MM.1S (cell line): Measurements from ENCODE around the gene CLCA1.

Source experiments
- DNase-seq: peaks from one replicate; pipeline ENCODE4 v3.0.0-alpha.2; 2015
- H2AFZ ChIP-seq: fragments of 300-600 bp; sonication (generic); 2 replicates; pipeline ENCODE4 v1.6.0; 2016; ENCODE audit warnings: antibody characterized with exemption, low read length
- H3F3A ChIP-seq: fragments of 300-600 bp; sonication (generic); 2 replicates; pipeline ENCODE4 v1.6.1; 2016; ENCODE audit warnings: mild to moderate bottlenecking, antibody characterized with exemption, low read length, moderate library complexity, mixed read lengths; ENCODE audit not compliant: insufficient read depth
- H3K27ac ChIP-seq: fragments of 300-600 bp; sonication (generic); 2 replicates; pipeline ENCODE4 v1.5.1; 2016; ENCODE audit warnings: mild to moderate bottlenecking, low read length
- H3K27me3 ChIP-seq: fragments of 300-600 bp; sonication (generic); replicated peaks from 2 replicates; pipeline ENCODE4 v1.6.0; 2016; ENCODE audit warnings: low read length; ENCODE audit not compliant: insufficient read depth
- H3K36me3 ChIP-seq: fragments of 300-600 bp; sonication (generic); replicated peaks from 2 replicates; pipeline ENCODE4 v1.6.1; 2016; ENCODE audit warnings: mild to moderate bottlenecking, low read length, mixed read lengths; ENCODE audit not compliant: insufficient read depth
- H3K4me1 ChIP-seq: fragments of 300-600 bp; sonication (generic); 2 replicates; pipeline ENCODE4 v1.6.1; 2016; ENCODE audit warnings: low read length, mixed read lengths
- H3K4me2 ChIP-seq: fragments of 300-600 bp; sonication (generic); 2 replicates; pipeline ENCODE4 v1.6.0; 2016; ENCODE audit warnings: low read depth, low read length
- H3K4me3 ChIP-seq: fragments of 300-600 bp; sonication (generic); 2 replicates; pipeline ENCODE4 v1.5.1; 2016; ENCODE audit warnings: low read length, mixed read lengths
- H3K79me2 ChIP-seq: fragments of 300-600 bp; sonication (generic); 2 replicates; pipeline ENCODE4 v1.6.1; 2016; ENCODE audit warnings: mixed run types, low read length, mixed read lengths
- H3K9ac ChIP-seq: fragments of 300-600 bp; sonication (generic); 2 replicates; pipeline ENCODE4 v1.6.1; 2016; ENCODE audit warnings: low read length, mixed read lengths
- H3K9me2 ChIP-seq: fragments of 300-600 bp; sonication (generic); replicated peaks from 2 replicates; pipeline ENCODE4 v1.6.1; 2016; ENCODE audit warnings: mild to moderate bottlenecking, low read length, mixed read lengths; ENCODE audit not compliant: insufficient read depth
- H3K9me3 ChIP-seq: fragments of 300-600 bp; sonication (generic); replicated peaks from 2 replicates; pipeline ENCODE4 v1.6.1; 2016; ENCODE audit warnings: mild to moderate bottlenecking, low read length, mixed read lengths; ENCODE audit not compliant: insufficient read depth
- H4K20me1 ChIP-seq: fragments of 300-600 bp; sonication (generic); 2 replicates; pipeline ENCODE4 v1.6.1; 2016; ENCODE audit warnings: mild to moderate bottlenecking, low read length, moderate library complexity, mixed read lengths; ENCODE audit not compliant: insufficient read depth
- EZH2 ChIP-seq: fragments of 300-600 bp; sonication (generic); optimal IDR thresholded peaks from 2 replicates; pipeline ENCODE3; 2017; ENCODE audit warnings: low read depth, mild to moderate bottlenecking, antibody characterized with exemption, low read length, mixed read lengths
- EZH2phosphoT487 ChIP-seq: fragments of 300-600 bp; sonication (generic); IDR thresholded peaks from 2 replicates; pipeline ENCODE4 v1.6.1; 2018; ENCODE audit warnings: antibody characterized with exemption, low read length
- TF ChIP-seq, protein P1 (sequence below): fragments of 300-600 bp; sonication (generic); IDR thresholded peaks from 2 replicates; pipeline ENCODE4 v1.5.1; 2016; ENCODE audit warnings: antibody characterized with exemption, low read length, mixed read lengths

Gene CLCA1

DNA sequence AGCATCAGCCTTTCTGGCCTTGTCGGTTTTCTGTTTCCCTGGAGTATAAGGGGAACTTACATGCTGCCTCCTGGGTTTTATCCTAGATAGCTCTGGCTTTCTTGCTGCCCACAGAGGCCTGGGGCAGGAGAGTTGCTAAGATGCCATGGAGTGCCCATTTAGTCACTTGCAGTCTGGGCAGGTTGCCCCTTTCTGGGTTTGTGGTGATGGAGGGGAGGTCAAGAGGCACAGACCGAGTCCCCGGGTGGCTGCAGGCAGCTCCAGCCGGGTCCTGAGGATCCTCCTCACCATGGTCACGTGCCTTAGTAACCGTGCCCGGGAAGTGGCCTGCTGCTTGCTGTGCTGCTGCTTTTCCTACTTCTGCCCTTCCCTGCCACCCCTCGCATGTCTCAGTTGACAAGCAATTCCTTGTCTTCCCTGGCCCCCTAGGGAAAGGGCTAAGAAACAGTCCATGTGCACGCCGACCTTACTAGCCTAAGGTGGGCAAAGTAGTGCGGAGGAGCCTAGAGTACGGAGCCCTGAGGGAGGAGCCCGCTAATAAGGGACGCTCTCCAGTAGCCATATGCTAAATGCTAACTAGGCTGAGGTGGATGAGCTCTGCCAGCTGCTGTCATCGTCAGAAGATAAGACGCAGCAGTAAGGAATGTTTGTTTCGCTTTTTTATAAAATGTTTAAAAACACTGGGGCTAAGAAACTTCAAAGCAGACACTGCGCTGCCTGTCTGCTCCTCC lies 34.8 kb downstream of the CLCA1 start:
- Histone ChIP-seq H3K4me2 (peak overlapping the region; percentile 66), H3F3A (peaks cover 3% of the 10 kb centered on the region; the same call in 1 of the 2 replicates), H3K27ac (peak overlapping the region; percentile 53; the same call in 1 of the 2 replicates), H3K27me3 (peaks cover 6% of the 10 kb centered on the region; the same call in 1 of the 2 replicates), H3K36me3 (no peaks in the 10 kb centered on the region), H3K9me2 (no peaks in the 10 kb centered on the region), H3K4me1 (no peaks in the 10 kb centered on the region), H3K9me3 (no peaks in the 10 kb centered on the region), H4K20me1 (no peaks in the 10 kb centered on the region), H3K4me3 (peak overlapping the region; percentile 61), H2AFZ (peak overlapping the region; percentile 32), H3K79me2 (no peaks in the 10 kb centered on the region), H3K9ac (peak overlapping the region; percentile 39)
- no peak for DNase-seq
- TF ChIP-seq EZH2phosphoT487 (no peak), EZH2 (no peak)
- TF ChIP-seq, protein P1, sequence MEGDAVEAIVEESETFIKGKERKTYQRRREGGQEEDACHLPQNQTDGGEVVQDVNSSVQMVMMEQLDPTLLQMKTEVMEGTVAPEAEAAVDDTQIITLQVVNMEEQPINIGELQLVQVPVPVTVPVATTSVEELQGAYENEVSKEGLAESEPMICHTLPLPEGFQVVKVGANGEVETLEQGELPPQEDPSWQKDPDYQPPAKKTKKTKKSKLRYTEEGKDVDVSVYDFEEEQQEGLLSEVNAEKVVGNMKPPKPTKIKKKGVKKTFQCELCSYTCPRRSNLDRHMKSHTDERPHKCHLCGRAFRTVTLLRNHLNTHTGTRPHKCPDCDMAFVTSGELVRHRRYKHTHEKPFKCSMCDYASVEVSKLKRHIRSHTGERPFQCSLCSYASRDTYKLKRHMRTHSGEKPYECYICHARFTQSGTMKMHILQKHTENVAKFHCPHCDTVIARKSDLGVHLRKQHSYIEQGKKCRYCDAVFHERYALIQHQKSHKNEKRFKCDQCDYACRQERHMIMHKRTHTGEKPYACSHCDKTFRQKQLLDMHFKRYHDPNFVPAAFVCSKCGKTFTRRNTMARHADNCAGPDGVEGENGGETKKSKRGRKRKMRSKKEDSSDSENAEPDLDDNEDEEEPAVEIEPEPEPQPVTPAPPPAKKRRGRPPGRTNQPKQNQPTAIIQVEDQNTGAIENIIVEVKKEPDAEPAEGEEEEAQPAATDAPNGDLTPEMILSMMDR: no peak

DNA sequence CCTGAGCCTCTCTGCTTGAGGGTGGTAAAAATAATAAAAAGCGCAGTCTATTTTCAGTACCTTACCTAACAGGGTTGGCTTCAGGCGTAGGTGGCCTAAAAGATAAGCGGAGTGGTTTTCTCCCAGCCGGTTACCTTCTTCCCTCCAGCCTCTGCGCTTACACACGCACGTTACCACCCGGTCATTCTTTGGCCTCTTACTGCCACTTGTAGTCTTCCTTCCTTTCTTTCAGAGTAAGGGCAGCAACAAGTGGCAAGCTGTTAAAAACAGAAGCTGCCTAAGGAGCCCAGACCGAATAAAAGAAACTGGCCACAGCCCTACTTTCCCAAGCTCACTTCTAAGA lies 35.4 kb downstream of the CLCA1 start:
- TF ChIP-seq EZH2phosphoT487: no peak
- no peak for TF ChIP-seq EZH2
- TF ChIP-seq, protein P1: no peak
- DNase-seq: peak; percentile 42
- H3K9me2 ChIP-seq: no peaks in the 10 kb centered on the region
- H3K9me3 ChIP-seq: no peaks in the 10 kb centered on the region
- H3K4me3 ChIP-seq: peak overlapping the region; percentile 61; the same call in 1 of the 2 replicates
- H3K27ac ChIP-seq: peak overlapping the region; percentile 53; the same call in 1 of the 2 replicates
- H2AFZ ChIP-seq: peak overlapping the region; percentile 32
- H3K4me2 ChIP-seq: peak overlapping the region; percentile 66; the same call in 1 of the 2 replicates
- peak overlapping the region; percentile 39; the same call in 1 of the 2 replicates for H3K9ac ChIP-seq
- 0 out of 2 replicates have a peak, but pooled peaks cover under 1% of the 10 kb centered on the region for H3K27me3 ChIP-seq
- no peaks in the 10 kb centered on the region for H4K20me1 ChIP-seq
- no peaks in the 10 kb centered on the region for H3K36me3 ChIP-seq
- no peaks in the 10 kb centered on the region for H3K4me1 ChIP-seq
- H3F3A ChIP-seq: peaks cover 3% of the 10 kb centered on the region; the same call in 1 of the 2 replicates
- H3K79me2 ChIP-seq: no peaks in the 10 kb centered on the region

DNA sequence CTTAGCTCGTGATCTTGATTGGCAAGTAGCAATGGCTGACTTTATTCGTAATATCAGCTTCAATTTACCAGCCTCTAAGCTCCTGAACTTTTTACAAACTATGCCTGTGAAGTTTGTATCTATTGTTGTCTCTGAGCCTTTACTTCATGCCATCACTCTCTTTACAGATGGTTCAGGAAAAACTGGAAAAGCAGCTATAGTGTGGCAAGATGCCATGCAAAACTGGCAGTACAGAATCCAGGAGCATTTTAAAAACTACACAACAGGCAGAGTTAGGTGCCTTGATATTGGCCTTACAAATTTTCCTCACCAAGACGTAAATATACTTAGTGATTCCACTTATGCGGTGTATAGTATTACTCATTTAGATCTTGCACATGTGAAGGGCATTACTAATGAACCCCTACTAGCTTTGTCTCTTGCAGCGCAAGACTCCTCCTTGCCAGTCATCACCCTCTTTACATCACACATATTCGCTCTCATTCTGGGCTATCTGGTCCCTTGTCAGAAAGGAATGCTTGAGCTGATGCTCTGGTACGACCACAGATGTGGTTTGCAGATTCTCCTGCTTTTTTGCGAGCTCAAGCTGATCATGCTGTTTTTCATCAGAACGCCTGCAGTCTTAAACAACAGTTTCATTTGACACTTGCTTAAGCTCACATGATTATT lies 36.3 kb downstream of the CLCA1 start:
- no peaks in the 10 kb centered on the region for H4K20me1 ChIP-seq
- TF ChIP-seq, protein P1: no peak
- TF ChIP-seq EZH2: no peak
- TF ChIP-seq EZH2phosphoT487: no peak
- no peaks in the 10 kb centered on the region for H3K9me2 ChIP-seq
- peaks cover 3% of the 10 kb centered on the region; the same call in 1 of the 2 replicates for H3F3A ChIP-seq
- H3K4me2 ChIP-seq: no peak overlapping the region
- DNase-seq: no peak
- no peak overlapping the region for H3K4me3 ChIP-seq
- no peak overlapping the region for H3K27ac ChIP-seq
- no peak overlapping the region for H3K9ac ChIP-seq
- no peaks in the 10 kb centered on the region for H3K9me3 ChIP-seq
- H3K36me3 ChIP-seq: no peaks in the 10 kb centered on the region
- H3K4me1 ChIP-seq: no peaks in the 10 kb centered on the region
- H3K27me3 ChIP-seq: no peaks in the 10 kb centered on the region
- no peaks in the 10 kb centered on the region for H3K79me2 ChIP-seq
- H2AFZ ChIP-seq: no peak overlapping the region
